ENCODE data around the gene YIPF3. TPM values are rescaled to one million over a fixed set of nuclear protein-coding genes. Genes with fewer than 3 reads are reported as not detected.

YIPF3 gene
- total RNA-seq, 1 experiment from 2014 or later, result 89.7 TPM

DNA sequence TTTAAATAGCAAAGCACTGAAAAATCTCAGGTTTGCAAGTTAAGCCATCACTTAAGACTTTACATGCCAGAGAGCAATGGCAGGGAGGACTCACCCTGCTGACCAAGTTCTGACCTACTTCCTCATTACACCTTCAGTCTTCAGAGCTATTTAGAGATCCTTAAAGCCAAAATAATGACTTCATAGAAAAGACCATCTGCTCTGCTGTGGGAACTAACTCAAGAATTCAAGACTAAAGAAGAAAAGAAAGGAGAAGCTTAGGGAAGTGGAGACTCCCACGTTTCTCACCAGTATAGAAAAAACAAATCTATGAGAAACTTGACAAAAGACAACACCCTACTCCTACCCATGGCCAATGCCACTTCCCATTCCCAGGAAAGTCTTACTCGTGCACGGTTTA, 30.5 kb upstream of the YIPF3 start:
- H3K4me1 ChIP-seq (ENCODE audit: insufficient read depth, low read length), result no peaks in the 10 kb centered on the region
- intact Hi-C loops (cut with micrococcal nuclease), result no loop called here
- no peak overlapping the region for H3K9ac ChIP-seq (ENCODE audit: low read length)
- POLR2A ChIA-PET (ENCODE audit: unreplicated experiment), result no interaction called here
- DNase-seq (no peak), ATAC-seq (no peak)
- BruUV-seq (replicated peaks), result no TSS peak
- no peak overlapping the region for H3K4me3 ChIP-seq (ENCODE audit: low read length)
- no peaks in the 10 kb centered on the region for H3K9me3 ChIP-seq (ENCODE audit: low read length)
- H3K27me3 ChIP-seq (ENCODE audit: low read length), result no peaks in the 10 kb centered on the region
- no peak overlapping the region for H3K4me2 ChIP-seq (ENCODE audit: low read length)
- TF ChIP-seq EZH2 (IDR thresholded peaks at IDR 0.05; ENCODE audit: low read length, unreplicated experiment), result no peak
- TF ChIP-seq EZH2phosphoT487 (IDR thresholded peaks at IDR 0.05; ENCODE audit: borderline replicate concordance, low read length), result no peak
- TF ChIP-seq, protein P1, sequence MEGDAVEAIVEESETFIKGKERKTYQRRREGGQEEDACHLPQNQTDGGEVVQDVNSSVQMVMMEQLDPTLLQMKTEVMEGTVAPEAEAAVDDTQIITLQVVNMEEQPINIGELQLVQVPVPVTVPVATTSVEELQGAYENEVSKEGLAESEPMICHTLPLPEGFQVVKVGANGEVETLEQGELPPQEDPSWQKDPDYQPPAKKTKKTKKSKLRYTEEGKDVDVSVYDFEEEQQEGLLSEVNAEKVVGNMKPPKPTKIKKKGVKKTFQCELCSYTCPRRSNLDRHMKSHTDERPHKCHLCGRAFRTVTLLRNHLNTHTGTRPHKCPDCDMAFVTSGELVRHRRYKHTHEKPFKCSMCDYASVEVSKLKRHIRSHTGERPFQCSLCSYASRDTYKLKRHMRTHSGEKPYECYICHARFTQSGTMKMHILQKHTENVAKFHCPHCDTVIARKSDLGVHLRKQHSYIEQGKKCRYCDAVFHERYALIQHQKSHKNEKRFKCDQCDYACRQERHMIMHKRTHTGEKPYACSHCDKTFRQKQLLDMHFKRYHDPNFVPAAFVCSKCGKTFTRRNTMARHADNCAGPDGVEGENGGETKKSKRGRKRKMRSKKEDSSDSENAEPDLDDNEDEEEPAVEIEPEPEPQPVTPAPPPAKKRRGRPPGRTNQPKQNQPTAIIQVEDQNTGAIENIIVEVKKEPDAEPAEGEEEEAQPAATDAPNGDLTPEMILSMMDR (conservative IDR thresholded peaks at IDR 0.05; ENCODE audit: low read depth, low read length), result no peak
- H3K79me2 ChIP-seq (ENCODE audit: low read length), result no peaks in the 10 kb centered on the region
- no peaks in the 10 kb centered on the region for H4K20me1 ChIP-seq (ENCODE audit: low read length)
- H3K36me3 ChIP-seq (ENCODE audit: low read depth, low read length), result peaks cover 68% of the 10 kb centered on the region
- H2AFZ ChIP-seq (ENCODE audit: low read length), result no peak overlapping the region
- no peak overlapping the region for H3K27ac ChIP-seq (ENCODE audit: low read length)
- no peaks in the 10 kb centered on the region for H3K9me2 ChIP-seq (replicated peaks; ENCODE audit: low read length)
- CTCF ChIA-PET, result no interaction called here
- no peaks in the 10 kb centered on the region for H3F3A ChIP-seq (ENCODE audit: low read length, unreplicated experiment)

DNA sequence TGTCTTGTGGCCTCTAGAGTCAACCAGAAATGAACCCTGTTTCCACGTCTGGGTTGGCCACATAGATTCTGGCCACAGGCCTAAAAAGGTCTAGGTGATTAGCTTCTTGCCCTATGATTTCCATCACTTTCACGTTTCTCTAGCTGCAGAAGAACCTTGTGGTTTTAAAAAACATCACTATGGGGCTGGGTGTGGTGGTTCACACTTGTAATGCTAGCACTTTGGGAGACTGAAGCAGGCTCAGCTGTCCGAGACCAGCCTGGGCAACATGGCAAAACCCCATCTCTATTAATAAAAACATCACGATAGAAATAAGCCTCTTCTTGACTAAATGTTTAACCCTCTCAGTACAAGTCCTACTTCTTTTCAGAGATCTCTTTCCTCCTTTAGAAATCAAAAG, 27.7 kb upstream of the YIPF3 start:
- Histone ChIP-seq H3K9ac (ENCODE audit: low read length) (no peak overlapping the region), H3K4me2 (ENCODE audit: low read length) (no peak overlapping the region), H3K79me2 (ENCODE audit: low read length) (no peaks in the 10 kb centered on the region), H3K27me3 (ENCODE audit: low read length) (no peaks in the 10 kb centered on the region), H3K4me3 (ENCODE audit: low read length) (no peak overlapping the region), H3K36me3 (ENCODE audit: low read depth, low read length) (peaks cover 61% of the 10 kb centered on the region), H2AFZ (ENCODE audit: low read length) (no peak overlapping the region), H3K4me1 (ENCODE audit: insufficient read depth, low read length) (no peaks in the 10 kb centered on the region), H3F3A (ENCODE audit: low read length, unreplicated experiment) (no peaks in the 10 kb centered on the region), H4K20me1 (ENCODE audit: low read length) (no peaks in the 10 kb centered on the region), H3K9me2 (replicated peaks; ENCODE audit: low read length) (no peaks in the 10 kb centered on the region), H3K9me3 (ENCODE audit: low read length) (no peaks in the 10 kb centered on the region), H3K27ac (ENCODE audit: low read length) (no peak overlapping the region)
- POLR2A ChIA-PET (ENCODE audit: unreplicated experiment), result no interaction called here
- ATAC-seq (no peak), DNase-seq (no peak)
- CTCF ChIA-PET, result no interaction called here
- intact Hi-C loops (cut with micrococcal nuclease), result no loop called here
- TF ChIP-seq EZH2 (IDR thresholded peaks at IDR 0.05; ENCODE audit: low read length, unreplicated experiment) (no peak), EZH2phosphoT487 (IDR thresholded peaks at IDR 0.05; ENCODE audit: borderline replicate concordance, low read length) (no peak)
- TF ChIP-seq, protein P1 (conservative IDR thresholded peaks at IDR 0.05; ENCODE audit: low read depth, low read length), result no peak
- BruUV-seq (replicated peaks), result no TSS peak

DNA sequence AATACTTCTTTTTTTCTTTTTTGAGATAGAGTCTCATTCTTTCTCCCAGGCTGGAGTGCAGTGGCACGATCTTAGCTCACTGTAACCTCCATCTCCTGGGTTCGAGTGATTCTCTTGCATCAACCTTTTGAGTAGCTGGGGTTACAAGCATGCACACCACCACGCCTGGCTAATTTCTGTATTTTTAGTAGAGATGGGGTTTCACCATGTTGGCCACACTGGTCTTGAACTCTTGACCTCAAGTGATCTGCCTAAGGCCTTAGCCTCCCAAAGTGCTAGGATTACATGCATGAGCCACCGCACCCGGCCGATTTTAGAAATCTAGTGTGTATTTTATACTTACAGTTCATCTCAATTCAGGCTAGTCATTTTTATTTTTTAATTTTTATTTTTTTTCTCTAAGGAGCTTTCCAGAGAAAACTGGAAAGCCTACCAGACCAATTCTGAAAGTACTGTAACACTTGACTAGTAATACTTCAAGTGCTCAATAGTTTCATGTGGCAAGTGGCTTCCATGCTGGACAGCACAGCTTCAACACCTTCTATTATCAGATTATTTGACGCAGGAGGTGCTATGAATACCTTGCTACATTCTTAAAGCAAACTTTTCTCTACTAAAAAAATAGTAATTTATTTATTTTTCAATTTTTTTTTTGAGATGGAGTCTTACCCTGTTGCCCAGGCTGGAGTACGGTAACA, 25.2 kb upstream of the YIPF3 start:
- H3F3A ChIP-seq (ENCODE audit: low read length, unreplicated experiment), result no peaks in the 10 kb centered on the region
- H3K4me3 ChIP-seq (ENCODE audit: low read length), result no peak overlapping the region
- no peak overlapping the region for H3K27ac ChIP-seq (ENCODE audit: low read length)
- H3K4me1 ChIP-seq (ENCODE audit: insufficient read depth, low read length), result no peaks in the 10 kb centered on the region
- H3K79me2 ChIP-seq (ENCODE audit: low read length), result no peaks in the 10 kb centered on the region
- DNase-seq (no peak), ATAC-seq (no peak)
- POLR2A ChIA-PET (ENCODE audit: unreplicated experiment), result no interaction called here
- TF ChIP-seq, protein P1 (conservative IDR thresholded peaks at IDR 0.05; ENCODE audit: low read depth, low read length), result no peak
- no peak for TF ChIP-seq EZH2 (IDR thresholded peaks at IDR 0.05; ENCODE audit: low read length, unreplicated experiment)
- TF ChIP-seq EZH2phosphoT487 (IDR thresholded peaks at IDR 0.05; ENCODE audit: borderline replicate concordance, low read length), result no peak
- intact Hi-C loops (cut with micrococcal nuclease), result no loop called here
- H3K27me3 ChIP-seq (ENCODE audit: low read length), result no peaks in the 10 kb centered on the region
- CTCF ChIA-PET, result no interaction called here
- H3K9me3 ChIP-seq (ENCODE audit: low read length), result no peaks in the 10 kb centered on the region
- no peak overlapping the region for H2AFZ ChIP-seq (ENCODE audit: low read length)
- no peaks in the 10 kb centered on the region for H4K20me1 ChIP-seq (ENCODE audit: low read length)
- peaks cover 55% of the 10 kb centered on the region for H3K36me3 ChIP-seq (ENCODE audit: low read depth, low read length)
- no TSS peak for BruUV-seq (replicated peaks)
- no peaks in the 10 kb centered on the region for H3K9me2 ChIP-seq (replicated peaks; ENCODE audit: low read length)
- H3K9ac ChIP-seq (ENCODE audit: low read length), result no peak overlapping the region
- H3K4me2 ChIP-seq (ENCODE audit: low read length), result no peak overlapping the region

All from PC-3 (cell line).